Keratinocyte (primary cell): ENCODE measurements around the gene ERBB4.

Source experiments
- CTCF ChIP-seq, 3 experiments: IDR thresholded peaks in 1 of 3; conservative IDR thresholded peaks in 1 of 3; optimal IDR thresholded peaks in 1 of 3; 2 replicates in 2 of 3; 3 replicates in 1 of 3; pipeline versions ENCODE3 to v1.5.1; 2011; ENCODE audit warnings: low read length in 3 of 3, mild to moderate bottlenecking in 3 of 3, moderate library complexity in 2 of 3, control low read depth in 1 of 3, inconsistent platforms in 1 of 3; ENCODE audit not compliant: insufficient read depth in 2 of 3; ENCODE audit errors: extremely low read depth in 1 of 3
- EZH2 ChIP-seq: IDR thresholded peaks from one replicate; pipeline ENCODE4 v1.6.1; 2012; ENCODE audit warnings: inconsistent platforms, mild to moderate bottlenecking, low read length, moderate library complexity

- TF ChIP-seq EZH2 (no peak), CTCF (optimal IDR thresholded peaks at IDR 0.05 in 1 of 3, IDR thresholded peaks at IDR 0.05 in 1 of 3, conservative IDR thresholded peaks at IDR 0.05 in 1 of 3; ENCODE audit: extremely low read depth in 1 of 3, insufficient read depth in 2 of 3, low read length in 3 of 3) (no peak)
These were observed 939.5 kb downstream of the ERBB4 start for GRCh38 chr2:211599146-211599545.
